Calu3 (cell line): ENCODE measurements around the gene CYP2W1. TPM values are rescaled to one million over a fixed set of nuclear protein-coding genes. Genes with fewer than 3 reads are reported as not detected.

ENCODE experiments used
- BruUV-seq: library from RNA; stranded (reverse); fragments of 400-500 nt; replicated peaks from 2 replicates; lab custom pipeline; 2021; lab: Mats Ljungman, UMichigan
- CTCF ChIA-PET: fragments of 300-600 bp; sonication (Branson Sonifier 250); formaldehyde crosslinking; loops from one replicate; lab custom pipeline; 2022; ENCODE audit warnings: antibody characterized with exemption; lab: Charles Lee
- DNase-seq: peaks from one replicate; pipeline ENCODE4 v3.0.0; 2022
- H3K27ac Mint-ChIP-seq: one replicate; pipeline ENCODE4 v1.8.0; 2022; ENCODE audit warnings: mixed read lengths; ENCODE audit not compliant: unreplicated experiment
- H3K27me3 Mint-ChIP-seq: one replicate; pipeline ENCODE4 v1.8.0; 2022; ENCODE audit warnings: mixed read lengths; ENCODE audit not compliant: unreplicated experiment
- H3K36me3 Mint-ChIP-seq: one replicate; pipeline ENCODE4 v1.8.0; 2022; ENCODE audit warnings: mild to moderate bottlenecking, moderate library complexity, mixed read lengths; ENCODE audit not compliant: insufficient read depth, unreplicated experiment
- H3K4me1 Mint-ChIP-seq: one replicate; pipeline ENCODE4 v1.8.0; 2022; ENCODE audit warnings: mild to moderate bottlenecking, low read depth, mixed read lengths; ENCODE audit not compliant: unreplicated experiment
- H3K4me3 Mint-ChIP-seq: one replicate; pipeline ENCODE4 v1.8.0; 2022; ENCODE audit warnings: mild to moderate bottlenecking, low read depth, moderate library complexity, mixed read lengths; ENCODE audit not compliant: unreplicated experiment
- H3K9me3 Mint-ChIP-seq: one replicate; pipeline ENCODE4 v1.8.0; 2022; ENCODE audit warnings: low read depth, mixed read lengths; ENCODE audit not compliant: unreplicated experiment
- CTCF ChIP-seq: fragments of 200-600 bp; IDR thresholded peaks from one replicate; pipeline ENCODE4 v1.8.0; 2022; ENCODE audit warnings: antibody characterized with exemption; ENCODE audit not compliant: unreplicated experiment
- intact Hi-C: fragments of 100-400 bp; cut with micrococcal nuclease; formaldehyde crosslinking; loops from one replicate; pipeline ENCODE4 v1.10.0; 2022; ENCODE audit not compliant: unreplicated experiment
- total RNA-seq: library from RNA; stranded (reverse); gene quantifications from 2 replicates; pipeline ENCODE4 v1.2.3, GENCODE V29; 2022

CYP2W1 gene
- total RNA-seq, 1 experiment from 2014 or later, result 0.71 TPM

GRCh38 chr7:945147-945555 lies 37.8 kb upstream of the CYP2W1 start:
- H3K4me3 Mint-ChIP-seq, result peak overlapping the region; percentile 65
- H3K27me3 Mint-ChIP-seq, result no peaks in the 10 kb centered on the region
- peaks cover 75% of the 10 kb centered on the region for H3K36me3 Mint-ChIP-seq
- peaks cover 68% of the 10 kb centered on the region for H3K4me1 Mint-ChIP-seq
- BruUV-seq, result no TSS peak
- H3K27ac Mint-ChIP-seq, result peak overlapping the region; percentile 97
- H3K9me3 Mint-ChIP-seq, result peaks cover 14% of the 10 kb centered on the region
- CTCF ChIA-PET, result interaction anchor here (1.0 to 1.9 kb wide), 5 partner anchors 16 to 48 kb away, joined by 3 to 17 read pairs (median 10); no protein-coding TSS in a partner anchor
- no peak for DNase-seq
- intact Hi-C loops, result loop anchor here (2.0 to 5.0 kb wide), 2 partner anchors 16 to 33 kb away; no protein-coding TSS in a partner anchor
- TF ChIP-seq CTCF, result no peak

- Mint-ChIP-seq H3K4me1 (peaks cover 70% of the 10 kb centered on the region), H3K27ac (peak overlapping the region; percentile 97), H3K4me3 (peak overlapping the region; percentile 65), H3K9me3 (peaks cover 11% of the 10 kb centered on the region), H3K27me3 (no peaks in the 10 kb centered on the region), H3K36me3 (peaks cover 75% of the 10 kb centered on the region)
- TF ChIP-seq CTCF, result no peak
- peak; percentile 100 for DNase-seq
- no TSS peak for BruUV-seq
- intact Hi-C loops, result loop anchor here (2.0 to 5.0 kb wide), 2 partner anchors 17 to 33 kb away; no protein-coding TSS in a partner anchor
- CTCF ChIA-PET, result interaction anchor here (0.6 to 1.9 kb wide), 7 partner anchors 17 to 132 kb away, joined by 3 to 17 read pairs (median 4); no protein-coding TSS in a partner anchor
Measured at GRCh38 chr7:945556-946255, 37.3 kb upstream of the CYP2W1 start.

GRCh38 chr7:946256-946996 lies 36.6 kb upstream of the CYP2W1 start:
- no peak for TF ChIP-seq CTCF
- no TSS peak for BruUV-seq
- peaks cover 69% of the 10 kb centered on the region for H3K4me1 Mint-ChIP-seq
- peak overlapping the region; percentile 65 for H3K4me3 Mint-ChIP-seq
- peaks cover 75% of the 10 kb centered on the region for H3K36me3 Mint-ChIP-seq
- CTCF ChIA-PET, result interaction anchor here (0.7 to 1.9 kb wide), 5 partner anchors 18 to 78 kb away, joined by 3 to 17 read pairs (median 10); no protein-coding TSS in a partner anchor
- peak overlapping the region; percentile 97 for H3K27ac Mint-ChIP-seq
- H3K27me3 Mint-ChIP-seq, result no peaks in the 10 kb centered on the region
- intact Hi-C loops, result loop anchor here (5.0 kb wide), 1 partner anchor 34 kb away; no protein-coding TSS in a partner anchor
- H3K9me3 Mint-ChIP-seq, result peaks cover 6% of the 10 kb centered on the region
- DNase-seq, result peak; percentile 84

GRCh38 chr7:947391-948210 lies 35.4 kb upstream of the CYP2W1 start:
- DNase-seq, result peak; percentile 68
- Mint-ChIP-seq H3K36me3 (peaks cover 82% of the 10 kb centered on the region), H3K9me3 (no peaks in the 10 kb centered on the region), H3K27me3 (no peaks in the 10 kb centered on the region), H3K27ac (peak overlapping the region; percentile 97), H3K4me1 (peaks cover 72% of the 10 kb centered on the region), H3K4me3 (peak overlapping the region; percentile 65)
- intact Hi-C loops, result loop anchor here (5.0 kb wide), 1 partner anchor 35 kb away; no protein-coding TSS in a partner anchor
- no peak for TF ChIP-seq CTCF
- BruUV-seq, result no TSS peak
- CTCF ChIA-PET, result no interaction called here
